ENCODE results near the gene TMEM250.

Gene TMEM250

GRCh38 chr9:136140966-136141365, 22.3 kb upstream of the TMEM250 start:
- DNase-seq (ENCODE audit: low read depth, low spot score), result no peak
- no peak for TF ChIP-seq CTCF (IDR thresholded peaks at IDR 0.05; ENCODE audit: insufficient read depth, low read length, missing control alignments)

GRCh38 chr9:136140046-136140445, 21.4 kb upstream of the TMEM250 start:
- no peak overlapping the region for H3K4me3 ChIP-seq (ENCODE audit: low read depth, low read length)
- CTCF ChIA-PET, result interaction anchor here (1.1 to 2.8 kb wide), 4 partner anchors 18 to 144 kb away, joined by 3 to 15 read pairs (median 4); no protein-coding TSS in a partner anchor
- TF ChIP-seq CTCF (IDR thresholded peaks at IDR 0.05; ENCODE audit: insufficient read depth, low read length, missing control alignments), result no peak
- DNase-seq (ENCODE audit: low read depth, low spot score), result no peak
- POLR2A ChIA-PET, result no interaction called here

More at GRCh38 chr9:136140966-136141365, 22.3 kb upstream of the TMEM250 start:
- ChIA-PET POLR2A (no interaction called here), CTCF (interaction anchor here (1.5 to 2.8 kb wide), 4 partner anchors 9 to 143 kb away, joined by 4 to 15 read pairs (median 6); no protein-coding TSS in a partner anchor)
- no peak overlapping the region for H3K4me3 ChIP-seq (ENCODE audit: low read depth, low read length)

- CTCF ChIA-PET, result interaction anchor here (0.7 to 1.5 kb wide), 2 partner anchors 32 to 48 kb away, joined by 3 read pairs; no protein-coding TSS in a partner anchor
- TF ChIP-seq CTCF (IDR thresholded peaks at IDR 0.05; ENCODE audit: insufficient read depth, low read length, missing control alignments), result peak; percentile 16
- H3K4me3 ChIP-seq (ENCODE audit: low read depth, low read length), result no peak overlapping the region
- POLR2A ChIA-PET, result no interaction called here
- no peak for DNase-seq (ENCODE audit: low read depth, low spot score)
Measured at GRCh38 chr9:136138566-136138965, 19.9 kb upstream of the TMEM250 start.

- DNase-seq (ENCODE audit: low read depth, low spot score), result no peak
- ChIA-PET POLR2A (no interaction called here), CTCF (no interaction called here)
- TF ChIP-seq CTCF (IDR thresholded peaks at IDR 0.05; ENCODE audit: insufficient read depth, low read length, missing control alignments), result no peak
- no peak overlapping the region for H3K4me3 ChIP-seq (ENCODE audit: low read depth, low read length)
Measured at GRCh38 chr9:136137321-136138265, 18.9 kb upstream of the TMEM250 start.

GRCh38 chr9:136136127-136136925, 17.7 kb upstream of the TMEM250 start:
- TF ChIP-seq CTCF (IDR thresholded peaks at IDR 0.05; ENCODE audit: insufficient read depth, low read length, missing control alignments), result no peak
- no peak for DNase-seq (ENCODE audit: low read depth, low spot score)
- POLR2A ChIA-PET, result no interaction called here
- H3K4me3 ChIP-seq (ENCODE audit: low read depth, low read length), result no peak overlapping the region
- CTCF ChIA-PET, result interaction anchor here (1.0 to 1.2 kb wide), 3 partner anchors 9 to 142 kb away, joined by 3 read pairs; no protein-coding TSS in a partner anchor

All from AG04449 (cell line).